NOMO-1 (cell line): ENCODE results near the gene IQCN.

Source experiments
- DNase-seq, 2 experiments: peaks; one replicate each; lab custom pipeline; 2025; ENCODE audit not compliant: unreplicated experiment in 2 of 2; lab: John Stamatoyannopoulos, UW

IQCN gene

GRCh38 chr19:18274219-18274780, at the start of gene IQCN:
IQCN (minus strand) TSS chr19:18274452; CDS start chr19:18269478, 4,974 bp downstream.
- DNase-seq, result peak in 1 of 2 experiments; percentile 43

DNA sequence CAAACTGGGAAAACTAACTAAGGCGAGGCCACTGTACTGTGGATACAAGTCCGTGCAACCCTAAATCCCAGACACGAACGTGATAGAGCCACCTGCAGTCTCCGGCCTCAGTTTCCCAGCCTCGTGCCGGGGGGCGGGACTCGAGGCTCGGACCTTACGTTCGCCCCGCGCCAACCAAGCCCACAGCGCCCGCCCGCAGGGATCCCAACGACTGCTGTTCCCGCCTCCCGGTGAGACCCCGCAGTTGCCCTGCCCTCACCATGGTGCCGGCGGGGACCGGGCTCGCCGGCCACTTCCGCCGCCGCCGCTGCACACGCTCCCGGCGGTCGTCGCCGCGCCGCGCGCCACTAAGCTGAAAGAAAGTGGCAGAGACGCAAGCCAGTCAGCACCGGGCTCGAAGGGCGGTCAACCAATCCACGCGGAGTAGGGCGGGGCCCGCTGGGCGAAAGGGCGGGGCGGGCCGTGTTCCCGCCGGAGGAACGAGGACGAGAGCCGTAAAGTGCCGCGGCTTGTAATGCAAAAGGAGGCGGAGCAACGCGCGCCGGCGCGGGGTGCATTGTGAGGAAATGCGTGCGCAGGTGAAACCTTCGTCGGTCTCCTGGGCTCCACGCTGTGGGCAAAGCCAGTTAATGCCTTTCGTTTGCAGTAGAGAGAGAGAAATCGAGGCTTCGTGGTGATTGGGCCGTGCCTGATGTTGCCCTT, 48.7 kb upstream of the IQCN start, which contains the start of gene LSM4:
TSS of gene LSM4 (minus strand) at position 318 of the 702 bp plus-strand sequence. CDS start at position 262, 56 bp downstream.
- peak; percentile 97 to 99 for DNase-seq

- peak; percentile 47 to 58 for DNase-seq
Measured at GRCh38 chr19:18322318-18322758, 48.1 kb upstream of the IQCN start.

DNA sequence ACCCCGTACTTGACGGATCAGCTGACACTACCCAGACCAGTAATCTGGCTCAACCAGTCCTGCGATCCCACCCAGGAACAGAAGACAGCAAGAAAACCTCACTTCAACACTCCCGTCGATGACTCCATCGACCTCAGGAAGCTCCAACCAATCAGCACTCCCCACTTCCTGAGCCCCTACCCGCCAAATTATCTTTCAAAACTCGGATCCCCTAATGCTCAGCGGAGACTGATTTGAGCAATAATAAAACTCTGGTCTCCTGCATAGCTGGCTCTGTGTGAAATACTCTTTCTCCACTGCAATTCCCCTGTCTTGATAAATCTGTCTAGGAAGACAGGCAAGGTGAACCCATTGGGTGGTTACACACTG, 47.5 kb upstream of the IQCN start:
- DNase-seq, result peak; percentile 26 to 42

DNA sequence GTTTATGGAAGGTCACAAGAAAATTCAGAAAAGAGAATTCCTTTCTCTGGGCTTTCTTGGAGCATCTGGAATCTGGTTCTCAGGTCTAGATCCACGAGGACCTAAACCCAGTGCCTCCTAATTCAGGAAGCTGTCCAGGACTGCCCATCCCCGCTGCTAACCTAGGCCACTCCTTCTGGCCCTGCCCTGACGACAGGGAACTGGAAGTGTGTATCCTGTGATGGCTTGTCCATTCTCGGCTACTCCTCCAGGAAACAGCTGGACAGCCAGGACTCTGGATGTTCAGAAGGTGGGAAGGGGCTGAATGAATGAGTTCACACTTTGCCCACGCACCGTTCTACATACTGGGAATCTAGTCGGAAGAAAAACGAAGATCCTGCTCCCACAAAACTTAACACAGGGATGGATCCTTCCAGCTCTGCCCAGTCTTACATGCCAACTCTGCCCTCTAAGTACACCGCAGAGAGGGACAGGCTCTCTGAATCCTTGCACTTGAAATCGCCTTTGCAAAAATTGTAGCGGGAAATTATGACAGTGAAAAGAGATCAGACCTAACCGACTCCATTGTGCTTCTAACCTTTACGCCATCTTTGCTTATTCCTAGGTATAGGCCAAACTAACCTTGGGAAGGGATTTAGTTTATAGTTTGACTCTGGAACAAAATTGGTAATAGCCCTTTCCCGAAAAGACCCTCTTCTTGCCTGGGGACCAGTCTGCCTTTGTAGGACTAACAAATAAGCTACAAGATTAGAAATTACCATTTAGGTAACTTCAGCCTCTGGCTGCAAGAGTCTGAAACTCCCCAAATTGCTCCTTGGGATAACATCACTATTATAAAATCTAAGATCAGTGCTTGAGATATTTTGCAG, 46.8 kb upstream of the IQCN start:
- no peak for DNase-seq

GRCh38 chr19:18319591-18320135, 45.4 kb upstream of the IQCN start:
- DNase-seq, result no peak

DNA sequence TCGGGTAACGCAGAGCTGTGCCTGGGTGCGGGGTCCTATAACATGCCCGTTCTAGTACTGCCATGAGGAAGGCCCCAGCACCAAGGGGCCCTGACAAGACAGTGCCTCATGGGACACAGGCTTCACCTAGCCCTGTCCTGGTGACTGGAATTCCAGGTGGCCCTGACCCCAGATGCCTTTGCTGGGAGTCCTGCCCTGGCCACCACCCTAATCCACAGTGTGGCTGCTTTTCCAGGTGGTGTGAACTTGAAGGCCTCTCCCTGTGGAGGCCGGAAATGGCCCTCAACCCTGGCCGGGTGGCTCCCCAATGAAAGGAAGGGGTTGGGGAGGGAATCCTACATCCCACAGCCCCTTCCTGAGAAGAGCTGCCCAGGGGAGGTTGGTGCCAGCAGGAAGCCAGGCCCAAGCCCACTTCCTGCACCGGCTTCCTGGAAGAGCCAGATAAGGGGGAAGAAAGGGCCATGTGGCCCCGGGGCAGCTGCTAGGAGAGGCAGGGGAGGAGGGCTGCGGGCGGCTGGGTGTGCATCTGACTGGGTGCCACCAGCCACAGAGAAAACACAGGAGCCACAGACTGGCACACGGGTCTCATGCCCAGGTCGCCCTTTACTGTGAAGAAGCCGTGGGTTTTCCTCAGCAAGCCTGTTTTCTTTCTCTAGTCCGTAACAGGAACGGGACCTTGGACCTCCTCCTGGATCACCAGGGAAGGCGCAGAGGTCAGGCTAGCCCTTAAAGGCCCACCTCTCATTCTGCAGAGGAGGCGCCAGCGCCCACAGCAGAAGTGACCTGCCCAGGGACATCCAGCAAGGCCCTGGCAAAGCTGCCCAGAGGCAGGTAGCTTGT, 43.9 kb upstream of the IQCN start:
- DNase-seq, result no peak

- no peak for DNase-seq
Measured at GRCh38 chr19:18313398-18313797, 39.1 kb upstream of the IQCN start.

DNA sequence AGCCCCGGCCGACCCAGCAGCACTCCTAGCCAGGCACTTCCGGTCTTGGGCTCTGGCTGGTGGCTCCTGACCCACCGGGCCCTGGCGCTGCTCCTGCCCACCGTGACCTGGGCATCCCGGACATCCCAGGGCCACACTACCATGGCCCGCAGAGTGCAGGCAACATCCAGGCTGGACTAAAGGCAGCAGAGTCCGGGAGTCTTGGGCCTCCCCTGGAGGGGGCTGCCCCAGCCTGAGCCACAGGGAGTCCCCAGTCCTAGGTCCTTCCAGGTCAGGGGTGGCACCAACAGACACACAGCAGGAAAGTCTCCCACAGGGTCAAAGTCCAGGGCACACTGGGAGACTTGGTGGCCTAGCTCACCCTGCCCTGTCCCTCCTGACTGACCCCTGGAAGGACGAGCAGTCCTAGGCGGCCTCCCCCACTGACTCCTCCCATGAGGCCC, 37.9 kb upstream of the IQCN start:
- no peak for DNase-seq

DNA sequence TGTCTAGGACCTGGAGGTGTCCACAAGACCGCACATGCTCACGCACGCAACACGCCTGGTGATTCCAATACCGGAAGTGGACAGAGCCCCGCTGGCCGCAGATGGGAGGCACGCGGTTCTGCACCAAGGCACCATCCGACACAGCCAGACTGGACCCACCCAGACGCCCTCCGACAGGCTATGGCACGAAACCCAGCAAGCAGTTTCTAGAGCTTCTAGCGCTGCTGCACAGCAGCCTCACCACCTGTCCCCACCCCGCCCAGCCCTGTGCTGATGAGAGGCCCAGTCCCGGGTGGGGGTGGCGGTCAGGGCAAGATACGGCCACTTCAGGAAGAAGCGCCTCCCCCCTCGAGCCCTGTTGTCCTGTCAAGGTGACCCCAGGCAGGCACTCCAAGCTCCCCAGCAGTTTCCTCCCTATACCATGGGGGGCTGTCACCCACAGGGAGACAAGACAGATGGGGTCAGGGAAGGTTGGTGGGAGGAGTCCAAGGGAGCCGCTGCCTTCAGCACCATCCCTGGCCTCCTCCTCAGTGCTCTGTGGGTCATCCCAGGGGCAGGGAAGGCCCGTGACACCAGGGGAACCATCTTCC, 37.3 kb upstream of the IQCN start:
- DNase-seq, result no peak

- DNase-seq, result no peak
Measured at GRCh38 chr19:18310966-18311365, 36.7 kb upstream of the IQCN start.

DNA sequence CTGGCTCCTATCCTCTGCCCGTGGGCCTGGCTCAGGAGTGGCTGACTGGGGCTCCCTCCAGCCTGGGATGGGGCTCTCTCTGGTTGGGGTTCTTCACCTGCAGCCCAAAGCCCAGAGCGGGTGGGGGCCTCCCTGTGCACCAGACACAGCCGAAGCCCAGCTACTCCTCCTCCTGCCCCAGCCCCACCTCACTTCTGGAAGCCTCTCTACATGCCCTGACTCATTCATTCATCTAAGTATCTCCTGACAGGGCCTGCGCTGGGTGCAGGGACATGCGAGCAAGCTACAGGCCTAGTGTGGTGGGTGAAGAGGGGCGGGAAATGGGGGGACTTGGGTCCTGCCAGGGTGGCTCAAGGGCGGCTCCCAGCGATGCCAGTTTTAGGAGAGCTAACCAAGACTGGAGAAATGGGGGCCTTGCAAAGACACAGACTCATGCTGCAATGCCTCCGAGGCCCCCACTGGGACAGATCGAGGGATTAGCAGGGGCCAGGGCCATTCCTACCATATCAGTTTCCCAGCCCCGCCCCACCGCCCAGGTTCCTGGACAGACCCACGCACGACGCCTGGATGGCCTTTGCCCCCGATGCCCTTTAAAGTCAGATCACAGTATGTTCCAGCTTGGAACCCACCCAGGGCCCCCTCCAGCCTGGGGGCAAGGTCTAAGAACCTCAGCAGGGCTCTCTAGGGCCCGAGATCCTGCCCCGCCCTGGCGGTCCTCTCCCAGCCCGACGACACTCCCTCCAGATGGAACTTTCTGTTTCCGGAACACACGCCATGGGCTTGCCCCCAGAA, 36.1 kb upstream of the IQCN start:
- DNase-seq, result no peak

DNA sequence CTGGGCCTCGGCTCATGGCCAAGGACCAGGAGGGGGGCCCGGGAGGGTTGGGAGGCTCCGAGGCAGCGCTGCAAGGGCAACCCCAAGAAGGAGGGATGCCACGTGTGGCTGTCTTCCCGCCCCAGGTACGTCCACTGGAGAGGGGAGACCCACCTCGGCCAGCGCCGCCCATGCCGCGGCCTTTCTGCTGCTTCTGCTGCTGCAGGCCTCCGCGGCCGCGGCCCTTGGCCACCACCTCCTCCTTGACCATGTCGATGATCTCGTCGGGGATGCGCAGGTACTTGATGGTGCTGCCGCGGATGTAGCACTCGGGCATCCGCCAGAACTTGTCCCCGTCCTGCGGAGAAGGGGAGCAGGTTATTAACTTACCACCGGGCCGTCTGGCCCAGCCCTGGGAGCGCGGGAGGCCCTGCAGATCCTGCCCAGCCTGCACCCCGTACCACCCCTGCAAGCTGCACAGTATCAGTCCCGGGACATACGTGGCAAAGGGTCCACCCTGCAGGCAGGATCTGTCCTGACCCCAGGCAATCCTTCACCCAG, 35.3 kb upstream of the IQCN start:
- DNase-seq, result no peak

- DNase-seq, result no peak
Measured at GRCh38 chr19:18308948-18309325, 34.7 kb upstream of the IQCN start.

GRCh38 chr19:18308051-18308947, 34.0 kb upstream of the IQCN start:
- DNase-seq, result no peak

DNA sequence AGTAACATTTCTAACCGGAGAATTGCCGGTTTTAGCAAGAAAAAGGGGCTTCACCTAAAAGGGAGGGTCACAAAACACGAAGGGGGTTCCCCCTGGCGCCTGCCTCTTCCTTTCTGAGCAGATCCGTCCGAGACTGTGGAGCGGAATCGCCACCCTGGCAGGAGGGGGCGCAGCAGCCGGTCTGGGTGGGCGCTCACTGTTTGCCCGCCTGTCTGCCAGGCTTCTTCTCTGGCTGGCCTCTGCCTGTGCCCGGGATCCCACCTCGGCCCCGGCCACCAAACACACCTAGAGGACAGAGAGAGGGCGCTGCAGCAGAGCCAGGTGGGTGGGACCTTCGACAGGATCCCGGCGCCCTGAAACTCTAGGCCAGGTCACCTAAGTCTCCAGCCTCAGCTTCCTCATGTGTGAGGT, 33.0 kb upstream of the IQCN start:
- DNase-seq, result no peak

GRCh38 chr19:18306888-18307260, 32.6 kb upstream of the IQCN start:
- no peak for DNase-seq
